ENCODE results near the gene BUD23. TPM values are rescaled to one million over a fixed set of nuclear protein-coding genes. Genes with fewer than 3 reads are reported as not detected.

The BUD23 gene
- total and polyA plus RNA-seq, 4 experiments from 2014 or later, result 54.3 to 187 (median 87.5) TPM

DNA sequence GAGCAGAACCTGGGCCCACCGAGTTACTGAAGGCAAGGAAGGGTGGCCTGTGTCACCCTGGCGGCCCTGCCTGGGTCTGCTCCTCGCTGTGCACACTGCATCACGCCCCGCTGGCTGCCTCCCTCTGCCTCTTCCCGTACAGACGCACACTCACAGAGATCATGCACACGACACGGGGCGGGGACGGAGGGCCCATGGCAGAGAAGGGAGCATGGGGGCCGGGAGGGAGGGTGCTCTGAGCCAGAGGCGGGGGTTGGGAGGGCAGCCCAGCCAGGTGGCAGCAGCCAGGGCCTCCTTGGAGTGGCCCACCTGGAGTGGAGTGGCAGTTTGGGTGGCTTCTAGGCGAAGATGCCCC lies 16.6 kb downstream of the BUD23 start:
- no peak overlapping the region for H3K4me3 Mint-ChIP-seq
- peaks cover 0 to 4% (median 2%) of the 10 kb centered on the region in 4 donors for H3K4me1 Mint-ChIP-seq
- Histone ChIP-seq H3K4me3 (ENCODE audit: low read length in 2 of 2) (no peak overlapping the region), H3K27ac (ENCODE audit: low read depth, low read length) (no peak overlapping the region), H3K9me3 (ENCODE audit: control insufficient read depth in 1 of 2, low read length in 2 of 2) (no peaks in the 10 kb centered on the region), H3K27me3 (ENCODE audit: insufficient read depth, low read length) (no peaks in the 10 kb centered on the region), H3K4me1 (ENCODE audit: insufficient read depth, low read length) (peaks cover 6% of the 10 kb centered on the region), H3K36me3 (ENCODE audit: insufficient read depth, low read length) (peaks cover 39% of the 10 kb centered on the region)
- H3K27me3 Mint-ChIP-seq, result no peaks in the 10 kb centered on the region
- peaks cover 0 to 3% (median 0%) of the 10 kb centered on the region in 8 donors for H3K9me3 Mint-ChIP-seq
- POLR2A ChIA-PET (ENCODE audit: partially characterized antibody), result no interaction called here
- CTCF ChIA-PET (ENCODE audit: partially characterized antibody), result no interaction called here
- H3K27ac Mint-ChIP-seq, result no peak overlapping the region
- peaks cover 31 to 50% of the 10 kb centered on the region in 2 donors for H3K36me3 Mint-ChIP-seq
- intact Hi-C loops (cut with micrococcal nuclease), result no loop called here
- no peak for DNase-seq

DNA sequence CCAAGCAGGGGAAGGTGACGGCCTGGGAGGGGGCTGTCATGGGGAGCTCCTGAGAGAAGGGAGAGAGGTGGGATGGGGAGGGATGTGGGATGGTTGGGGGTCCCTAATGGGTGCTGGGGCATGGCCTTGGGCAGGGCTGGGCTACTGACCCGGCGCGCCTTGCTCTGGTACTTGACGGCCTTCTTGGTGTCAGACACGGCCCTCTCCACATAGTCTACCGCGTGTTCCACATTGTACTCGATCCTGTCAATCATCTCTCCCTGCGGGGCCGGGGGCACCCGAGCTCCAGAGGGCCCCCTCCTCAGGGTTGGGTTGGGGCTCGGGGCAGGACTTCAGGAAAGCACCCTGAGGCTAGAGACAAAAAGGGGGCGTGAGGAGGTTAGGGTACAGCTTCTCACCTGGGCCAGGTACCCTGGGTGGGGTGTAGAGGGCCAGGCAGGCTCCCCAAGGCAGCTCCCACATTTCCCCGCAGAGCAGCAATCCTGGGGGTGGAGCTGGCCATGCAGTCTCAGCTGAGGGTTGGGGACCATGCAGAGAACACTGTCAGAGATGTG lies 17.3 kb downstream of the BUD23 start:
- H3K9me3 Mint-ChIP-seq, result peaks cover 0 to 3% (median 0%) of the 10 kb centered on the region in 8 donors
- H3K36me3 ChIP-seq (ENCODE audit: insufficient read depth, low read length), result peaks cover 36% of the 10 kb centered on the region
- no peaks in the 10 kb centered on the region for H3K27me3 ChIP-seq (ENCODE audit: insufficient read depth, low read length)
- no peak for DNase-seq
- no peak overlapping the region for H3K27ac Mint-ChIP-seq
- no peak overlapping the region for H3K4me3 ChIP-seq (ENCODE audit: low read length in 2 of 2)
- no peak overlapping the region for H3K27ac ChIP-seq (ENCODE audit: low read depth, low read length)
- H3K9me3 ChIP-seq (ENCODE audit: control insufficient read depth in 1 of 2, low read length in 2 of 2), result no peaks in the 10 kb centered on the region
- H3K27me3 Mint-ChIP-seq, result no peaks in the 10 kb centered on the region
- POLR2A ChIA-PET (ENCODE audit: partially characterized antibody), result interaction anchor here (1.5 kb wide), 1 partner anchor 14 kb away, joined by 4 read pairs; no protein-coding TSS in a partner anchor
- H3K4me1 Mint-ChIP-seq, result peaks cover 0 to 4% (median 2%) of the 10 kb centered on the region in 4 donors
- H3K4me1 ChIP-seq (ENCODE audit: insufficient read depth, low read length), result peaks cover 6% of the 10 kb centered on the region
- intact Hi-C loops (cut with micrococcal nuclease), result no loop called here
- peaks cover 27 to 47% of the 10 kb centered on the region in 2 donors for H3K36me3 Mint-ChIP-seq
- CTCF ChIA-PET (ENCODE audit: partially characterized antibody), result interaction anchor here (0.6 to 2.2 kb wide), 7 partner anchors 8 to 174 kb away, joined by 3 to 6 read pairs (median 3); no protein-coding TSS in a partner anchor
- no peak overlapping the region for H3K4me3 Mint-ChIP-seq

DNA sequence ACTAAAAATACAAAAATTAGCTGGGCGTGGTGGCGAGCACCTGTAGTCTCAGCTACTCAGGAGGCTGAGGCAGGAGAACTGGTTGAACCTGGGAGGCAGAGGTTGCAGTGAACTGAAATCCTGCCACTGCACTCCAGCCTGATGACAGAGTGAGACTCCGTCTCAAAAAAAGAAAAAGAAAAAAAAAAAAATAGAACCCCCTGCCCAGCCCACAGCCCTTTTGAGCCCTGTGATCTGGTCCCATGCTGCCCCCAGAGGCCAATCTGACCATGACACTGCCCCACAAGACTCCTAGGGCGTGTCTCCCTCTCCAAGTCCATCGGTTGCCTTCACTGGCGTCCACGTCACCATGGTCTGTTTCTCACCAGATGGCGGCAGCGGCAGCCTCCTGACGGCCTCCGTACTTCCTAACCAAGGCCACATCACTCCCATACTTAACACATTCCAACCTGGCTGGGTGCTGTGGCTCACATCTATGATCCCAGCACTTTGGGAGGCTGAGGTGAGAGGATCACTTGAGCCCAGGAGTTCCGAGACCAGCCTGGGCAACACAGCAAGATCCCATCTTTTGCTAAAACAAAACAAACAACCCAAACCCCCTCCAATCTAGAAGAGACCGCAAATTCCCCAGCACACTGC lies 18.1 kb downstream of the BUD23 start:
- intact Hi-C loops (cut with micrococcal nuclease), result no loop called here
- H3K36me3 Mint-ChIP-seq, result peaks cover 19 to 39% of the 10 kb centered on the region in 2 donors
- H3K4me1 ChIP-seq (ENCODE audit: insufficient read depth, low read length), result peaks cover 6% of the 10 kb centered on the region
- DNase-seq, result peak in 1 of 5 donors; percentile 20
- no peaks in the 10 kb centered on the region for H3K27me3 ChIP-seq (ENCODE audit: insufficient read depth, low read length)
- peaks cover 27% of the 10 kb centered on the region for H3K36me3 ChIP-seq (ENCODE audit: insufficient read depth, low read length)
- H3K4me1 Mint-ChIP-seq, result peaks cover 0 to 4% (median 2%) of the 10 kb centered on the region in 4 donors
- no peak overlapping the region for H3K27ac ChIP-seq (ENCODE audit: low read depth, low read length)
- POLR2A ChIA-PET (ENCODE audit: partially characterized antibody), result interaction anchor here (0.9 to 1.5 kb wide), 2 partner anchors 10 to 15 kb away, joined by 3 to 4 read pairs; no protein-coding TSS in a partner anchor
- CTCF ChIA-PET (ENCODE audit: partially characterized antibody), result interaction anchor here (0.6 to 2.2 kb wide), 6 partner anchors 11 to 174 kb away, joined by 3 to 6 read pairs (median 4); no protein-coding TSS in a partner anchor
- H3K9me3 ChIP-seq (ENCODE audit: control insufficient read depth in 1 of 2, low read length in 2 of 2), result no peaks in the 10 kb centered on the region
- no peak overlapping the region for H3K4me3 Mint-ChIP-seq
- peak overlapping the region in 3 of 7 donors; percentile 44 to 53 (median 44) for H3K27ac Mint-ChIP-seq
- peaks cover 0 to 3% (median 0%) of the 10 kb centered on the region in 8 donors for H3K9me3 Mint-ChIP-seq
- no peaks in the 10 kb centered on the region for H3K27me3 Mint-ChIP-seq
- H3K4me3 ChIP-seq (ENCODE audit: low read length in 2 of 2), result no peak overlapping the region

DNA sequence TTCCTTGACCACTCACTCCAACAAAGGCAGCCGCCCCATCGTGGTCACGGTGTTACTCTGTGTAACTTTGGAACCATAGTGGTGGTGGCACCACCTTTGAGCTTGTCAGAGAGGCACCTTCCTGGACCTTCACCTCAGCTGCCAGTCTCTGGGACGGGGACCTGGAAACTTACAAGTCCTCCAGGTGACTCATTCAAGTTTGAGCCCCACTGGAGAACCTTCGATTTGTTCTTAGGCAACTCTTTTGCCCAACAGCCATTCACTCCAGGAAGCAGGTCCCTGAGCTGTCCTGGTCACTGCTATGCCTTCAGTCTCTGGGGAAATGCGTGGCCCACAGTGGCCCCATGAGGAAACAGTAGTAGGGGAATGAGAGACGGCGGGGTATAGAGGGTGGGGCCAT lies 18.8 kb downstream of the BUD23 start:
- no peaks in the 10 kb centered on the region for H3K27me3 ChIP-seq (ENCODE audit: insufficient read depth, low read length)
- peak overlapping the region in 3 of 7 donors; percentile 41 to 85 (median 44) for H3K27ac Mint-ChIP-seq
- peak overlapping the region in 1 of 8 donors; percentile 10 for H3K4me3 Mint-ChIP-seq
- intact Hi-C loops (cut with micrococcal nuclease), result no loop called here
- H3K36me3 Mint-ChIP-seq, result peaks cover 12 to 31% of the 10 kb centered on the region in 2 donors
- no peak overlapping the region for H3K4me3 ChIP-seq (ENCODE audit: low read length in 2 of 2)
- H3K4me1 Mint-ChIP-seq, result peaks cover 4 to 7% (median 4%) of the 10 kb centered on the region in 4 donors
- ChIA-PET POLR2A (ENCODE audit: partially characterized antibody) (interaction anchor here (0.9 to 1.5 kb wide), 2 partner anchors 10 to 16 kb away, joined by 3 to 4 read pairs; no protein-coding TSS in a partner anchor), CTCF (ENCODE audit: partially characterized antibody) (interaction anchor here (0.7 to 2.2 kb wide), 5 partner anchors 10 to 56 kb away, joined by 3 to 6 read pairs (median 5); no protein-coding TSS in a partner anchor)
- H3K27me3 Mint-ChIP-seq, result no peaks in the 10 kb centered on the region
- no peak overlapping the region for H3K27ac ChIP-seq (ENCODE audit: low read depth, low read length)
- H3K9me3 ChIP-seq (ENCODE audit: control insufficient read depth in 1 of 2, low read length in 2 of 2), result no peaks in the 10 kb centered on the region
- peaks cover 13% of the 10 kb centered on the region for H3K4me1 ChIP-seq (ENCODE audit: insufficient read depth, low read length)
- H3K36me3 ChIP-seq (ENCODE audit: insufficient read depth, low read length), result peaks cover 20% of the 10 kb centered on the region
- H3K9me3 Mint-ChIP-seq, result peaks cover 0 to 3% (median 0%) of the 10 kb centered on the region in 8 donors
- DNase-seq, result no peak

DNA sequence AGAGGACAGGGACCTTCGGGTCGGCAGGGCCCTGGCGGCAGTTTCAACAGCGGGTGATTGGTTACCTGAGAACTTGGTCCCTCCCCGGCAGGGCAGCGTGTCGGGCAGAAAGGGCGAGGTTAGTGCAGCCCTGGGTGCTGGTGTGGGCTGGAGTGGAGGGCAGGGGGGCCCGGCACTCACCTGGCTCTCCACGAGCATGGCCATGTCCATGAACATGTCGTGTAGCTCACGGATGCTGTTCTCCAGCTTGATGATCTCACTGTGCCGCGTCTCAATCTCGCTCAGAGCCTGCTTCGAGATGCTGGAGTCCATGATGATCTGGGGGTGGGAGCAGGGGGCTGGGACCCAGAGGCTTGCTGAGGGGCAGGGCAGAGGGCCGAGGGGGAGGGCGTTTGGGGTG lies 19.3 kb downstream of the BUD23 start:
- H3K4me1 Mint-ChIP-seq, result peaks cover 4 to 8% (median 4%) of the 10 kb centered on the region in 4 donors
- CTCF ChIA-PET (ENCODE audit: partially characterized antibody), result interaction anchor here (0.7 to 2.2 kb wide), 5 partner anchors 10 to 56 kb away, joined by 3 to 6 read pairs (median 5); no protein-coding TSS in a partner anchor
- H3K27me3 Mint-ChIP-seq, result no peaks in the 10 kb centered on the region
- Histone ChIP-seq H3K4me3 (ENCODE audit: low read length in 2 of 2) (no peak overlapping the region), H3K27ac (ENCODE audit: low read depth, low read length) (no peak overlapping the region), H3K27me3 (ENCODE audit: insufficient read depth, low read length) (no peaks in the 10 kb centered on the region), H3K9me3 (ENCODE audit: control insufficient read depth in 1 of 2, low read length in 2 of 2) (no peaks in the 10 kb centered on the region), H3K36me3 (ENCODE audit: insufficient read depth, low read length) (peaks cover 16% of the 10 kb centered on the region), H3K4me1 (ENCODE audit: insufficient read depth, low read length) (peaks cover 13% of the 10 kb centered on the region)
- peak overlapping the region in 1 of 8 donors; percentile 10 for H3K4me3 Mint-ChIP-seq
- peaks cover 7 to 28% of the 10 kb centered on the region in 2 donors for H3K36me3 Mint-ChIP-seq
- H3K27ac Mint-ChIP-seq, result peak overlapping the region in 2 of 7 donors; percentile 12 to 44
- intact Hi-C loops (cut with micrococcal nuclease), result no loop called here
- POLR2A ChIA-PET (ENCODE audit: partially characterized antibody), result interaction anchor here (0.9 kb wide), 1 partner anchor 9 kb away, joined by 3 read pairs; no protein-coding TSS in a partner anchor
- DNase-seq, result no peak
- H3K9me3 Mint-ChIP-seq, result peaks cover 0 to 3% (median 0%) of the 10 kb centered on the region in 8 donors

DNA sequence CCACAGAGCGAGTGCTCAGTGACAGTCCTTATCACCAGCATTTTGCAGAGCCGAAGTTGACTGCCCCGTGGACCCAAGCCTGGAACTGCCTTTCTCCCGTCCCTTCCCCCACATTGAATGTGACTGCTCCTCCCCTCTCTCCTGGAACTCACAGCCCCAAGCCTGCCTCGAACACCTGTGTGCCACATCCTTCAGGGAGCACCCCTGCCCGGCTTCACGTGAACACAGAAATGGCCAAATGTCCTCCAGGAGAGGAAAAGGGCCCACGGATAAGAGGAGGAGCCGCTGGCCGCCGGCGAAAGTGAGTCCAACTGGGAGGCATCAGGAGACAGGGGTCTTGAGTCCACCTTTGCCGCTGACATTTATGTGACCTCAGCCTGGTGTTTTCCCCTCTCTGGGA lies 19.8 kb downstream of the BUD23 start:
- Mint-ChIP-seq H3K27me3 (no peaks in the 10 kb centered on the region), H3K9me3 (peaks cover 0 to 3% (median 0%) of the 10 kb centered on the region in 8 donors), H3K4me3 (peak overlapping the region in 2 of 8 donors; percentile 27 to 30), H3K27ac (peak overlapping the region in 2 of 7 donors; percentile 12 to 48), H3K36me3 (peaks cover 5 to 22% of the 10 kb centered on the region in 2 donors), H3K4me1 (peaks cover 4 to 8% (median 4%) of the 10 kb centered on the region in 4 donors)
- Histone ChIP-seq H3K4me3 (ENCODE audit: low read length in 2 of 2) (no peak overlapping the region), H3K27me3 (ENCODE audit: insufficient read depth, low read length) (no peaks in the 10 kb centered on the region), H3K4me1 (ENCODE audit: insufficient read depth, low read length) (peaks cover 13% of the 10 kb centered on the region), H3K27ac (ENCODE audit: low read depth, low read length) (no peak overlapping the region), H3K36me3 (ENCODE audit: insufficient read depth, low read length) (peaks cover 15% of the 10 kb centered on the region), H3K9me3 (ENCODE audit: control insufficient read depth in 1 of 2, low read length in 2 of 2) (no peaks in the 10 kb centered on the region)
- intact Hi-C loops (cut with micrococcal nuclease), result no loop called here
- ChIA-PET CTCF (ENCODE audit: partially characterized antibody) (interaction anchor here (1.3 to 2.2 kb wide), 3 partner anchors 14 to 57 kb away, joined by 5 to 6 read pairs (median 5); no protein-coding TSS in a partner anchor), POLR2A (ENCODE audit: partially characterized antibody) (no interaction called here)
- DNase-seq, result no peak

Measured in CD4-positive, alpha-beta memory T cell (primary cell).